ENCODE measurements around the gene BTBD9. TPM values are rescaled to one million over a fixed set of nuclear protein-coding genes. Genes with fewer than 3 reads are reported as not detected.

Gene BTBD9
- total RNA-seq, 1 experiment from 2014 or later, result 4.3 TPM

DNA sequence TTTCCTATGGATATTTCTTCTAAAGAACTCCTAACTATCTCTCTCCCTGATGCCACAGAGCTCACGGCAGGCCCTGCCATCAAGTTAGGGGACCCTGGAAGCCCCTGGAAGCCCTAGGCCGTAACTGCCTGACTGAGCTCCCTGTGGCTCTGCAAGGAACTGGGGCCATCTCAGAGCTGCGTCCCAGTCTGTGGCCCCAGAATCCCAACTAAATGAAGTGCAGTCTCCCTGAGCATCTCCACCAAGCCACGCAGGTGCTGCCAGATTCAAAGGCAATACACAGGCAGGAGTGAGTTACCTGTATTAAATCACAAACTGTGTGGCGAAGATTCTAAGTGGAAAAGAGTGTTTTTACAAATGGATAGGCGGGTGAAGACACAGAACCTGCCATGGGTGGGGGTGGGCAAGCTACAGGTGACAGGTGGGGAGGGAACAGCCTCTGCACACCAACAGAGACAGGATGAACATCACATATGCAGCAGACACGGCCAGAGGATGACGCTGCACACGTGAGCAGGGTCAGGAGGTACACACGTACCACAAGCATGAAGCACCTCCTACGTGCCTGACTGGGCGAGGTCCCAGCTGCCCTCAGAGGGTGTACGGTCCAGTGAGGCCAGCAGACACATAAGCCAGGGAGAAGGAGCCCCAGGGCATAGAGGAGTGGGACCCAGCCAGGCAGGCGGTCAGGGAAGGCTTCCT, 461.7 kb downstream of the BTBD9 start:
- peaks cover 13% of the 10 kb centered on the region for H3K4me1 ChIP-seq (ENCODE audit: insufficient read depth, low read length)
- no peak overlapping the region for H3K9ac ChIP-seq (ENCODE audit: low read length)
- H3K27ac ChIP-seq (ENCODE audit: low read length), result no peak overlapping the region
- no peaks in the 10 kb centered on the region for H3K9me3 ChIP-seq (ENCODE audit: low read length)
- intact Hi-C loops (cut with micrococcal nuclease), result loop anchor here (10.0 kb wide), 1 partner anchor 107 kb away; no protein-coding TSS in a partner anchor
- no TSS peak for BruUV-seq (replicated peaks)
- H3K4me2 ChIP-seq (ENCODE audit: low read length), result no peak overlapping the region
- no peaks in the 10 kb centered on the region for H3K36me3 ChIP-seq (ENCODE audit: low read depth, low read length)
- ChIA-PET POLR2A (ENCODE audit: unreplicated experiment) (no interaction called here), CTCF (interaction anchor here (0.6 kb wide), 1 partner anchor 316 kb away, joined by 3 read pairs; no protein-coding TSS in a partner anchor)
- no peaks in the 10 kb centered on the region for H3K27me3 ChIP-seq (ENCODE audit: low read length)
- no peaks in the 10 kb centered on the region for H4K20me1 ChIP-seq (ENCODE audit: low read length)
- DNase-seq, result no peak
- no peak for TF ChIP-seq EZH2 (IDR thresholded peaks at IDR 0.05; ENCODE audit: low read length, unreplicated experiment)
- TF ChIP-seq, protein P1, sequence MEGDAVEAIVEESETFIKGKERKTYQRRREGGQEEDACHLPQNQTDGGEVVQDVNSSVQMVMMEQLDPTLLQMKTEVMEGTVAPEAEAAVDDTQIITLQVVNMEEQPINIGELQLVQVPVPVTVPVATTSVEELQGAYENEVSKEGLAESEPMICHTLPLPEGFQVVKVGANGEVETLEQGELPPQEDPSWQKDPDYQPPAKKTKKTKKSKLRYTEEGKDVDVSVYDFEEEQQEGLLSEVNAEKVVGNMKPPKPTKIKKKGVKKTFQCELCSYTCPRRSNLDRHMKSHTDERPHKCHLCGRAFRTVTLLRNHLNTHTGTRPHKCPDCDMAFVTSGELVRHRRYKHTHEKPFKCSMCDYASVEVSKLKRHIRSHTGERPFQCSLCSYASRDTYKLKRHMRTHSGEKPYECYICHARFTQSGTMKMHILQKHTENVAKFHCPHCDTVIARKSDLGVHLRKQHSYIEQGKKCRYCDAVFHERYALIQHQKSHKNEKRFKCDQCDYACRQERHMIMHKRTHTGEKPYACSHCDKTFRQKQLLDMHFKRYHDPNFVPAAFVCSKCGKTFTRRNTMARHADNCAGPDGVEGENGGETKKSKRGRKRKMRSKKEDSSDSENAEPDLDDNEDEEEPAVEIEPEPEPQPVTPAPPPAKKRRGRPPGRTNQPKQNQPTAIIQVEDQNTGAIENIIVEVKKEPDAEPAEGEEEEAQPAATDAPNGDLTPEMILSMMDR (conservative IDR thresholded peaks at IDR 0.05; ENCODE audit: low read depth, low read length), result no peak
- TF ChIP-seq EZH2phosphoT487 (IDR thresholded peaks at IDR 0.05; ENCODE audit: borderline replicate concordance, low read length), result no peak
- H3K4me3 ChIP-seq (ENCODE audit: low read length), result no peak overlapping the region
- H3F3A ChIP-seq (ENCODE audit: low read length, unreplicated experiment), result no peaks in the 10 kb centered on the region
- ATAC-seq, result no peak
- H3K79me2 ChIP-seq (ENCODE audit: low read length), result no peaks in the 10 kb centered on the region
- no peaks in the 10 kb centered on the region for H3K9me2 ChIP-seq (replicated peaks; ENCODE audit: low read length)
- no peak overlapping the region for H2AFZ ChIP-seq (ENCODE audit: low read length)

DNA sequence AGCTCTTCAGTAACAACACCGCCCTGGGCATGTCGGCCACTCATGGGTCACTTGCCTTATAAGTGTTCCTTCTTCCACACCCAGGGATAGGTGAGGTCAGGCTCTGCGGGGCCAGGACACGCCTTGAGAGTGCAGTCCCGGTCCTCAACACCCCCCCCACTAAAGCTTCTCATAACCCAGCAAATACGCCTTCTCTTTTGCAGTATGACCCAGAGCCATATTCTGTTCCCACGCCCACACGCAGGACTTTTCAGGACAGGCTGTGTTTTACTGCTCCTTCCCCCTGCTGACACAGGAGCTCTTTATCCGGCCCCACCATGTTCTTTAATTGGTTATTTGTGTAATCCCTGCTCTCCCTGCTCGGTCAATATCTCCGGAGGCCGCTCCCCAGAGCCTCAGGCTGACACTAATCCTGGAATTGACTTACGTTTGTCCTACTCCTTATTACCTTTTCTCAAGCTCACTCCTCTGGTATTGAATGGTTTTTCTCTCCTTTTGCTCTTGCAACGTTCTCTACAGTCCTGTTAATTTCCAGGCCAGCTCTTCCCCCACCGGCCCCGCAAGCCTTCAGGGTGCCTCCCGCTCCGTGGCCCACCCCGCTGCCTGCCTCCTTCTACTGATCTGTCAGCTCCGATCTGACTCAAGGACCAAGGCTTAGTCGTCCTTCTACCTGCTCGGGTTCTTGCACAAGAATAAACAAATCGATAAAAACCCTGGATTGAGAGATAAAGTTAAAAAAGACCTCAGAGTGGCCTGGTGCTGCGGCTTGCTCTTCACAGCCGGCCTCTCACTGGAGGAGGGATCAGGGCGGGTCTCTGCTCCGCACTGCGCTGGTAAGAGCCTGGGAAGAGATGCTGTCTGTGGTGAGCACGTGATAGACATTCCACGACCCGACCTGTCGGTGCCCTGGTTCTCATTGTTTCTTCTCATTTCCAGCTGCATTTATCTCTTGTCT, 462.7 kb downstream of the BTBD9 start:
- Histone ChIP-seq H3K4me1 (ENCODE audit: insufficient read depth, low read length) (peaks cover 13% of the 10 kb centered on the region), H3K27ac (ENCODE audit: low read length) (no peak overlapping the region), H3K9ac (ENCODE audit: low read length) (no peak overlapping the region), H3F3A (ENCODE audit: low read length, unreplicated experiment) (no peaks in the 10 kb centered on the region), H3K36me3 (ENCODE audit: low read depth, low read length) (no peaks in the 10 kb centered on the region), H3K9me2 (replicated peaks; ENCODE audit: low read length) (no peaks in the 10 kb centered on the region), H3K4me2 (ENCODE audit: low read length) (no peak overlapping the region), H3K9me3 (ENCODE audit: low read length) (no peaks in the 10 kb centered on the region), H2AFZ (ENCODE audit: low read length) (no peak overlapping the region), H3K79me2 (ENCODE audit: low read length) (no peaks in the 10 kb centered on the region), H3K4me3 (ENCODE audit: low read length) (no peak overlapping the region), H4K20me1 (ENCODE audit: low read length) (no peaks in the 10 kb centered on the region), H3K27me3 (ENCODE audit: low read length) (no peaks in the 10 kb centered on the region)
- ChIA-PET POLR2A (ENCODE audit: unreplicated experiment) (no interaction called here), CTCF (no interaction called here)
- intact Hi-C loops (cut with micrococcal nuclease), result loop anchor here (10.0 kb wide), 1 partner anchor 108 kb away; no protein-coding TSS in a partner anchor
- BruUV-seq (replicated peaks), result no TSS peak
- DNase-seq, result no peak
- ATAC-seq, result no peak
- TF ChIP-seq, protein P1 (conservative IDR thresholded peaks at IDR 0.05; ENCODE audit: low read depth, low read length), result no peak

Measured in PC-3 (cell line).